BLaER1 treated with 17β-estradiol and CSF1 and Interleukin-3, amounts not matched to agents 10 nM and 100 nM (cell line): Measurements from ENCODE around the gene KRTAP9-8.
A peak's percentile ranks its signal among the peaks of the same experiment; 100 is the strongest.
"Not testable (repeated sequence)": the region's sequence is repeated elsewhere in the genome, so short reads cannot be mapped to it uniquely, and the experiment has no call there.

Experiments used
- H3K27ac ChIP-seq, 11 experiments: shearing (Covaris generic); formaldehyde crosslinking; 2 replicates each; pipeline ENCODE4 v1.8.1; 2022
- H3K27me3 ChIP-seq, 11 experiments: shearing (Covaris generic); formaldehyde crosslinking; 2 replicates each; pipeline ENCODE4 v1.8.1; 2022
- H3K36me3 ChIP-seq, 11 experiments: shearing (Covaris generic); formaldehyde crosslinking; 2 replicates each; pipeline ENCODE4 v1.8.1; 2022
- H3K4me1 ChIP-seq, 10 experiments: shearing (Covaris generic); formaldehyde crosslinking; 2 replicates each; pipeline ENCODE4 v1.8.1; 2022
- H3K4me2 ChIP-seq, 11 experiments: shearing (Covaris generic); formaldehyde crosslinking; 2 replicates each; pipeline ENCODE4 v1.8.1; 2022
- H3K4me3 ChIP-seq, 10 experiments: shearing (Covaris generic); formaldehyde crosslinking; 2 replicates each; pipeline ENCODE4 v1.8.1; 2022
- H3K9ac ChIP-seq, 11 experiments: shearing (Covaris generic); formaldehyde crosslinking; 2 replicates each; pipeline ENCODE4 v1.8.1; 2022
- H3K9me3 ChIP-seq, 11 experiments: shearing (Covaris generic); formaldehyde crosslinking; replicated peaks in 1 of 11; 2 replicates each; pipeline ENCODE4 v1.8.1; 2022
- H4K20me1 ChIP-seq, 11 experiments: shearing (Covaris generic); formaldehyde crosslinking; 2 replicates each; pipeline ENCODE4 v1.8.1; 2022
- Cebpa-rat ChIP-seq, 11 experiments: shearing (Covaris generic); IDR thresholded peaks; 2 replicates each; pipeline ENCODE4 v1.8.1; 2022

KRTAP9-8 gene

DNA sequence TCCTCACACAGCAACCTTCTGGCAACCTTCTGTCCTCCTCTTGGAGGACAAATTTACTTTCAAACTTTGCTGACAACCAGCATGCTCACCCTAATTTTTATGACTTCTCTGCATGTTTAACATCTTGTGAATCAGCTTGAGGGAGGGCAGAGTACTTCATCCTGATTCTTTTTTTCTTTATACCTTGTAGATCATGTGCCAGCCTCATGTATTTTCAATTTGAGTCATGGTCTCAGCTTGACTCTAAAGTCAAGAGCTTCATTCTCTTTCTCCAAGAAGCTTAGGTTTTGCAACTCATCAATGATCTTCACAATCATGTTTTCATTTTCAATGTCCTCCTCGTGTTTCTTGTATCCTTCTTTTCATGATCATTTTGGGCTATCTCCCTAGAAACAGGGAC is 34.1 kb downstream of the KRTAP9-8 start:
- no peak for TF ChIP-seq Cebpa-rat (IDR thresholded peaks at IDR 0.05)
- Histone ChIP-seq H3K27ac (no peak overlapping the region), H3K27me3 (no peaks in the 10 kb centered on the region), H3K36me3 (no peaks in the 10 kb centered on the region), H3K4me2 (no peak overlapping the region), H3K9me3 (no peaks in the 10 kb centered on the region), H4K20me1 (no peaks in the 10 kb centered on the region), H3K4me3 (no peak overlapping the region), H3K4me1 (peaks cover 0 to 10% (median 0%) of the 10 kb centered on the region in 10 experiments; a peak in 4 of 20 replicates), H3K9ac (no peak overlapping the region)

DNA sequence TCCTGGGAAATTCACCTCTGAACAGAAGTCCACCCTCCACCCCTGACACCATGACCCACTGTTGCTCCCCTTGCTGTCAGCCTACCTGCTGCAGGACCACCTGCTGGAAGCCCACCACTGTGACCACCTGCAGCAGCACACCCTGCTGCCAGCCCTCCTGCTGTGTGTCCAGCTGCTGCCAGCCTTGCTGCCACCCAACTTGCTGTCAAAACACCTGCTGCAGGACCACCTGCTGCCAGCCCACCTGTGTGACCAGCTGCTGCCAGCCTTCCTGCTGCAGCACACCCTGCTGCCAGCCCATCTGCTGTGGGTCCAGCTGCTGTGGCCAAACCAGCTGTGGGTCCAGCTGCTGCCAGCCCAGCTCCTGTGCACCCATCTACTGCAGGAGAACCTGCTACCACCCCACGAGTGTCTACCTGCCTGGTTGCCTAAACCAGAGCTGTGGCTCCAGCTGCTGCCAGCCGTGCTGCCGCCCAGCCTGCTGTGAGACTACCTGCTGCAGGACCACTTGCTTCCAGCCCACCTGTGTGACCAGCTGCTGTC is 37.9 kb downstream of the KRTAP9-8 start, which contains the start of gene KRTAP9-7:
TSS of gene KRTAP9-7 (plus strand) at position 51 of the 543 bp plus-strand sequence. CDS start at position 51, 0 bp downstream.
- not testable (repeated sequence) for H3K9ac ChIP-seq, H4K20me1 ChIP-seq, H3K27me3 ChIP-seq, H3K9me3 ChIP-seq, H3K4me3 ChIP-seq, H3K36me3 ChIP-seq, H3K4me1 ChIP-seq
- Histone ChIP-seq H3K27ac (peak within 1 kb of the TSS in 1 of 11 experiments; percentile 14; a peak in 2 of 22 replicates), H3K4me2 (peak within 1 kb of the TSS in 3 of 11 experiments; percentile 23 to 37 (median 29); a peak in 3 of 22 replicates)

DNA sequence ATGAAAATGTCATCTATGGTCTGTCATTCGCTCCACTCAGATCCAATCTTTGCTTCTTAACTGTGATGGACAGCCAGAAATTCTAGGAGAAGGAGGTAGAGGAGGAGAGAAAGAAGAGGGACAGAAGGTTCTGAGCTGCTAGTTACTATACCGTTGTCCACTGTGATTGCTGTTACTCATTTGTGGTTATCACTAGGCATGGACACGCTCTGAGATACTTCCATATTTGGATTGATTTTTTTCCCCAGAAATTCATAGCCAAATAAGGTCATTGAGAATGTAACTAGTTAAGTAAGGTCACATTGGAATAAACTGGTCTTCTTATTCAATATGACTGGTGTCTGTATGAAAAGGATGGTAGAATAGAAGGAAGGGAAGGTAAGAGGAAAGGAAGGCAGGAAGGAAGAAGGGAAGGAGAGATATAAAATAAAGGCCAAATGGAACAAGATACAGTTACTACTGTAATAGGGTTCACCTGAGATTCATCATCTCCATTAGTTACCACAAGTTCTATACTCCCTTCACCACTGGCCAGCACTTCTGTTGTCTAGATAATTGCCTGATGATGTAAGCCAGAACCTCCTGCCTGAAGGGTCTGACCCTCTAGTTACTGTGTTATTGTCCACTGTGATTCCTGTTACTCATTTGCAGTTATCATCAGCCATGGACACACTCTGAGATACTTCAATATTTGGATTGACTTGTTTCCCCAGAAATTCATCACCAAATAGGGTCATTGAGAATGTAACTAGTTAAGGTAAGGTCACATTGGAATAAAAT is 40.6 kb downstream of the KRTAP9-8 start:
- Histone ChIP-seq H3K4me1 (peaks cover 0 to 12% (median 0%) of the 10 kb centered on the region in 10 experiments; a peak in 5 of 20 replicates), H4K20me1 (no peaks in the 10 kb centered on the region), H3K4me3 (no peak overlapping the region), H3K27me3 (no peaks in the 10 kb centered on the region), H3K27ac (no peak overlapping the region), H3K4me2 (no peak overlapping the region), H3K9me3 (0 out of 22 replicates have a peak, but pooled peaks cover 0 to 6% (median 0%) of the 10 kb centered on the region in 11 experiments), H3K36me3 (no peaks in the 10 kb centered on the region), H3K9ac (no peak overlapping the region)
- no peak for TF ChIP-seq Cebpa-rat (IDR thresholded peaks at IDR 0.05)

- Histone ChIP-seq H3K4me3 (no peak overlapping the region), H4K20me1 (no peaks in the 10 kb centered on the region), H3K27me3 (no peaks in the 10 kb centered on the region), H3K9me3 (0 out of 22 replicates have a peak, but pooled peaks cover 0 to 6% (median 0%) of the 10 kb centered on the region in 11 experiments), H3K4me1 (peaks cover 0 to 37% (median 11%) of the 10 kb centered on the region in 10 experiments; a peak in 12 of 20 replicates), H3K9ac (no peak overlapping the region), H3K36me3 (no peaks in the 10 kb centered on the region), H3K27ac (no peak overlapping the region), H3K4me2 (peak overlapping the region in 7 of 11 experiments; percentile 11 to 69 (median 38); a peak in 12 of 22 replicates)
- no peak for TF ChIP-seq Cebpa-rat (IDR thresholded peaks at IDR 0.05)
These were observed 46.2 kb downstream of the KRTAP9-8 start for GRCh38 chr17:41284043-41284442.

DNA sequence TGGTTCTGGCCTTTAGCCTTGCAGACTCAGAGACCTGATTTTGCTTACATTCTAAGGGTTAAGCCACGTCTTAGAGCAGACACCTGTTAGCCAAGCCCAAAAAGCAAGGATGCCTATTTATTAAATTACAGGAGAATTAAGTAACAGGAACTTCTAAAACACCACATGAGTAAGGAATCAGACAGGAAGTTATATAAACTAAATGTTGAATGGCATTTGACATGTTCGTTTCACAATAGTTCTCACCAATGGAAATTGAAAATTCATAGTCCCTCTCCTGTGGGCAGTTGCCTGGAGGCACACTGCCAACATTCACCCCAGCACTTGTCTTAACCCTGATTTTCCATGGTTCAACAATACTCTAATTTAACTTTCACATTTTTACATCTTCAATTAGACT is 46.7 kb downstream of the KRTAP9-8 start:
- peak in 2 of 11 experiments; percentile 15 to 30; a peak in 1 of 22 replicates for TF ChIP-seq Cebpa-rat (IDR thresholded peaks at IDR 0.05)
- peak overlapping the region in 7 of 11 experiments; percentile 11 to 69 (median 38); a peak in 13 of 22 replicates for H3K4me2 ChIP-seq
- no peak overlapping the region for H3K27ac ChIP-seq
- H3K9me3 ChIP-seq = 0 out of 22 replicates have a peak, but pooled peaks cover 0 to 6% (median 0%) of the 10 kb centered on the region in 11 experiments
- no peaks in the 10 kb centered on the region for H3K36me3 ChIP-seq
- no peaks in the 10 kb centered on the region for H3K27me3 ChIP-seq
- H4K20me1 ChIP-seq = no peaks in the 10 kb centered on the region
- no peak overlapping the region for H3K9ac ChIP-seq
- H3K4me3 ChIP-seq = no peak overlapping the region
- peaks cover 0 to 37% (median 11%) of the 10 kb centered on the region in 10 experiments; a peak in 12 of 20 replicates for H3K4me1 ChIP-seq

DNA sequence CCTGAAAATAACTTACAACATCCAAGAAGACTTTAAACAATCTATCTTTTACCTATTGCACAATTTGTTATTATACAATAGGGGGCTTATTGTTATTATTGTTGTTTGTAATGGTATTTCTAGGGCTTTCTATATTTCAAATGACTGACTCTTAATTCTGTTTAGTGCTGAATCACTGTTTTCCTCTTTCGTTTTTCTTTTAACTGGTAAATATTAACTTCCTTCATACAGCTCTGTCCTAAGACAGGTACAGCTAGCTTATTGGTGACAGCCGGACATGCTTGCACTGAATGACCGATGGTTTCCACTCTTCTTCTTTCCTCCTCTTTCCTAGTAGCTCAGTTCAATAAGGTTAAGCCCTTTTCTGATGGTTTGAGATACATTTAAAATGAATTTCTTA is 49.3 kb downstream of the KRTAP9-8 start:
- Histone ChIP-seq H3K4me1 (peaks cover 0 to 37% (median 11%) of the 10 kb centered on the region in 10 experiments; a peak in 12 of 20 replicates), H4K20me1 (no peaks in the 10 kb centered on the region), H3K36me3 (no peaks in the 10 kb centered on the region), H3K27me3 (no peaks in the 10 kb centered on the region), H3K9ac (no peak overlapping the region), H3K4me2 (peak overlapping the region in 2 of 11 experiments; percentile 2 to 17; a peak in 2 of 22 replicates), H3K4me3 (no peak overlapping the region), H3K9me3 (no peaks in the 10 kb centered on the region), H3K27ac (no peak overlapping the region)
- no peak for TF ChIP-seq Cebpa-rat (IDR thresholded peaks at IDR 0.05)
